PC-3 (cell line): ENCODE measurements around the gene DCANP1. TPM values are rescaled to one million over a fixed set of nuclear protein-coding genes. Genes with fewer than 3 reads are reported as not detected.
A peak's percentile ranks its signal among the peaks of the same experiment; 100 is the strongest.

Experiments used
- ATAC-seq: fragments of 200-7000 bp; cut with Tn5 transposase; 2 replicates; pipeline ENCODE4 v1.9.1; 2020; ENCODE audit warnings: mild to moderate bottlenecking, moderate library complexity
- BruUV-seq: library from RNA; stranded (reverse); fragments of 400-500 nt; replicated peaks from 2 replicates; lab custom pipeline; 2021; lab: Mats Ljungman, UMichigan
- CTCF ChIA-PET: fragments of 300-600 bp; sonication (Branson Sonifier 250); formaldehyde crosslinking; loops from one replicate; lab custom pipeline; 2022; ENCODE audit warnings: antibody characterized with exemption; lab: Charles Lee
- POLR2A ChIA-PET: fragments of 300-600 bp; sonication (Branson Sonifier 250); formaldehyde crosslinking; loops from one replicate; lab custom pipeline; 2022; ENCODE audit warnings: antibody characterized with exemption; ENCODE audit not compliant: unreplicated experiment; lab: Charles Lee
- DNase-seq: peaks from one replicate; pipeline ENCODE4 v3.0.0-alpha.2; 2015
- H2AFZ ChIP-seq: fragments of 300-600 bp; sonication (generic); 2 replicates; pipeline ENCODE4 v1.6.0; 2016; ENCODE audit warnings: antibody characterized with exemption, low read length
- H3F3A ChIP-seq: fragments of 300-600 bp; sonication (generic); one replicate; pipeline ENCODE4 v1.6.0; 2017; ENCODE audit warnings: antibody characterized with exemption, low read length, control low read depth, mild to moderate bottlenecking; ENCODE audit not compliant: unreplicated experiment
- H3K27ac ChIP-seq: fragments of 300-600 bp; sonication (generic); 2 replicates; pipeline ENCODE4 v1.5.1; 2016; ENCODE audit warnings: mild to moderate bottlenecking, low read length
- H3K27me3 ChIP-seq: fragments of 300-600 bp; sonication (generic); 2 replicates; pipeline ENCODE4 v1.6.1; 2016; ENCODE audit warnings: low read length, mixed read lengths
- H3K36me3 ChIP-seq: fragments of 300-600 bp; sonication (generic); 2 replicates; pipeline ENCODE4 v1.6.1; 2016; ENCODE audit warnings: low read depth, mixed run types, low read length, mixed read lengths
- H3K4me1 ChIP-seq: fragments of 300-600 bp; sonication (generic); 2 replicates; pipeline ENCODE4 v1.5.1; 2016; ENCODE audit warnings: low read length; ENCODE audit not compliant: insufficient read depth
- H3K4me2 ChIP-seq: fragments of 300-600 bp; sonication (generic); 2 replicates; pipeline ENCODE4 v1.6.0; 2016; ENCODE audit warnings: low read length
- H3K4me3 ChIP-seq: fragments of 300-600 bp; sonication (generic); 2 replicates; pipeline ENCODE4 v1.5.1; 2016; ENCODE audit warnings: mild to moderate bottlenecking, low read length, mixed read lengths
- H3K79me2 ChIP-seq: fragments of 300-600 bp; sonication (generic); 2 replicates; pipeline ENCODE4 v1.6.1; 2017; ENCODE audit warnings: low read length, mixed read lengths
- H3K9ac ChIP-seq: fragments of 300-600 bp; sonication (generic); 2 replicates; pipeline ENCODE4 v1.6.0; 2016; ENCODE audit warnings: mild to moderate bottlenecking, low read length
- H3K9me2 ChIP-seq: fragments of 300-600 bp; sonication (generic); replicated peaks from 2 replicates; pipeline ENCODE4 v1.6.1; 2016; ENCODE audit warnings: mixed run types, low read length, mixed read lengths
- H3K9me3 ChIP-seq: fragments of 300-600 bp; sonication (generic); 2 replicates; pipeline ENCODE4 v1.6.1; 2016; ENCODE audit warnings: low read length, mixed read lengths
- H4K20me1 ChIP-seq: fragments of 300-600 bp; sonication (generic); 2 replicates; pipeline ENCODE4 v1.6.1; 2016; ENCODE audit warnings: low read length, mixed read lengths
- CTCF ChIP-seq: fragments of 300-600 bp; sonication (generic); conservative IDR thresholded peaks from 2 replicates; pipeline ENCODE4 v1.5.1; 2017; ENCODE audit warnings: antibody characterized with exemption, low read depth, mild to moderate bottlenecking, low read length
- EZH2 ChIP-seq: fragments of 300-600 bp; sonication (generic); IDR thresholded peaks from one replicate; pipeline ENCODE4 v1.6.1; 2017; ENCODE audit warnings: antibody characterized with exemption, mild to moderate bottlenecking, low read length; ENCODE audit not compliant: unreplicated experiment
- EZH2phosphoT487 ChIP-seq: fragments of 300-600 bp; sonication (generic); IDR thresholded peaks from 2 replicates; pipeline ENCODE4 v1.6.1; 2018; ENCODE audit warnings: mild to moderate bottlenecking, antibody characterized with exemption, low read length, borderline replicate concordance
- intact Hi-C: fragments of 100-400 bp; cut with micrococcal nuclease; formaldehyde crosslinking; loops from 2 replicates; pipeline ENCODE4 v1.9.0; 2023
- total RNA-seq: library from RNA; depleted of rRNA; stranded (reverse); fragments of >200 nt; gene quantifications from 2 replicates; pipeline ENCODE4 v1.2.3, GENCODE V29; 2014

Gene DCANP1
- total RNA-seq, 1 experiment from 2014 or later, result not detected

- ChIA-PET POLR2A (no interaction called here), CTCF (no interaction called here)
- Histone ChIP-seq H3K4me2 (peak overlapping the region; percentile 85), H3K36me3 (no peaks in the 10 kb centered on the region), H3F3A (no peaks in the 10 kb centered on the region), H3K9me3 (no peaks in the 10 kb centered on the region), H3K4me3 (peak overlapping the region; percentile 63; the same call in 1 of the 2 replicates), H3K4me1 (peaks cover 30% of the 10 kb centered on the region), H3K9me2 (no peaks in the 10 kb centered on the region), H2AFZ (peak overlapping the region; percentile 71; the same call in 1 of the 2 replicates), H3K9ac (no peak overlapping the region), H3K27me3 (no peaks in the 10 kb centered on the region), H3K27ac (no peak overlapping the region), H4K20me1 (no peaks in the 10 kb centered on the region), H3K79me2 (no peaks in the 10 kb centered on the region)
- TF ChIP-seq EZH2, result no peak
- TF ChIP-seq EZH2phosphoT487, result no peak
- no peak for TF ChIP-seq CTCF
- intact Hi-C loops, result no loop called here
- no TSS peak for BruUV-seq
- ATAC-seq (no peak), DNase-seq (no peak)
These were observed 40.8 kb upstream of the DCANP1 start for GRCh38 chr5:135487839-135488514.

- ChIA-PET POLR2A (no interaction called here), CTCF (no interaction called here)
- Histone ChIP-seq H3K4me3 (no peak overlapping the region), H3K27me3 (no peaks in the 10 kb centered on the region), H3K79me2 (no peaks in the 10 kb centered on the region), H2AFZ (no peak overlapping the region), H3K4me1 (peaks cover 21% of the 10 kb centered on the region), H3K9me2 (no peaks in the 10 kb centered on the region), H3F3A (no peaks in the 10 kb centered on the region), H3K9ac (no peak overlapping the region), H4K20me1 (no peaks in the 10 kb centered on the region), H3K9me3 (no peaks in the 10 kb centered on the region), H3K4me2 (no peak overlapping the region), H3K36me3 (no peaks in the 10 kb centered on the region), H3K27ac (no peak overlapping the region)
- no peak for ATAC-seq
- no TSS peak for BruUV-seq
- TF ChIP-seq CTCF, result no peak
- no peak for TF ChIP-seq EZH2phosphoT487
- TF ChIP-seq EZH2, result no peak
- intact Hi-C loops, result no loop called here
- DNase-seq, result no peak
These were observed 39.9 kb upstream of the DCANP1 start for GRCh38 chr5:135487037-135487395.
